Astrocyte (in vitro differentiated cells and primary cell): ENCODE results near the gene PPIG.

Source experiments
- CTCF ChIP-seq: IDR thresholded peaks from 2 replicates; pipeline ENCODE4 v1.5.1; 2011; ENCODE audit warnings: low read depth, mild to moderate bottlenecking, inconsistent platforms, low read length, moderate library complexity; ENCODE audit not compliant: insufficient read depth
- EZH2 ChIP-seq: IDR thresholded peaks from 2 replicates; pipeline ENCODE4 v1.6.1; 2012; ENCODE audit warnings: mild to moderate bottlenecking, low read length, inconsistent platforms; ENCODE audit not compliant: insufficient read depth

- no peak for TF ChIP-seq CTCF
- TF ChIP-seq EZH2, result no peak
Observed at GRCh38 chr2:169661265-169661664, 77.1 kb downstream of the PPIG start.
